Activated T-cell treated with anti-CD3 and anti-CD28 coated beads, Interleukin-2, amount 50 U/mL, for 24 hours (primary cell): ENCODE results near the gene PRMT7.

ENCODE experiments used
- DNase-seq: peaks from one replicate; pipeline ENCODE4 v3.0.0-alpha.2; 2020
- H3K27ac Mint-ChIP-seq: 2 replicates; pipeline ENCODE4 v1.8.0; 2020; ENCODE audit warnings: mild to moderate bottlenecking, mixed read lengths
- H3K27me3 Mint-ChIP-seq: 2 replicates; pipeline ENCODE4 v1.8.0; 2020; ENCODE audit warnings: mixed read lengths
- H3K36me3 Mint-ChIP-seq: 2 replicates; pipeline ENCODE4 v1.8.0; 2020; ENCODE audit warnings: low read depth, mixed read lengths
- H3K4me1 Mint-ChIP-seq: 2 replicates; pipeline ENCODE4 v1.8.0; 2020; ENCODE audit warnings: low read depth, mixed read lengths
- H3K4me3 Mint-ChIP-seq: 2 replicates; pipeline ENCODE4 v1.8.0; 2020; ENCODE audit warnings: mild to moderate bottlenecking, moderate library complexity, mixed read lengths
- H3K9me3 Mint-ChIP-seq: 2 replicates; pipeline ENCODE4 v1.8.0; 2020; ENCODE audit warnings: mixed read lengths

PRMT7 gene

DNA sequence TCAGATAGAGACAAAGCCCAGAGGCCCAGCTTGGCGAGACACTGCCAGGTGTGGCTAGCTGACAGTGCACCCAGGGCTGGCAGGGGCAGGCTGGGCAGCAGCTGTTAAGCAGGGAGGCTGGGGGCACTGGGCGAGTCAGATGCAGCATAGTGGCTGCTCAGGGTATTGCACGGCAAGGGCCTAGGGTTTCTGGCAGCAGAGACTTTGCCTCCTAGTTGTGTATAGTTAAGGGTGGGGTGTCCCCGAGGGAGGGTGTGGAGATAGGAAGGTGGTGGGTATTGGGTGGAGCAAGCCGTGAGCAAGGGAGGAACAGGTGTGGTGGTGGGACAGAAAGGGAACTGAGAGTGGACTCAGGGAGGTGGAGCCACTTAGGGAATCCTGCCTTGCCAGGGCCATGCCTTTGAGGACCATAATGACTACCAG is 71.5 kb downstream of the PRMT7 start:
- no peak overlapping the region for H3K27ac Mint-ChIP-seq
- no peaks in the 10 kb centered on the region for H3K36me3 Mint-ChIP-seq
- H3K27me3 Mint-ChIP-seq, result no peaks in the 10 kb centered on the region
- no peaks in the 10 kb centered on the region for H3K9me3 Mint-ChIP-seq
- no peak for DNase-seq
- no peak overlapping the region for H3K4me3 Mint-ChIP-seq
- peaks cover 15% of the 10 kb centered on the region for H3K4me1 Mint-ChIP-seq

DNA sequence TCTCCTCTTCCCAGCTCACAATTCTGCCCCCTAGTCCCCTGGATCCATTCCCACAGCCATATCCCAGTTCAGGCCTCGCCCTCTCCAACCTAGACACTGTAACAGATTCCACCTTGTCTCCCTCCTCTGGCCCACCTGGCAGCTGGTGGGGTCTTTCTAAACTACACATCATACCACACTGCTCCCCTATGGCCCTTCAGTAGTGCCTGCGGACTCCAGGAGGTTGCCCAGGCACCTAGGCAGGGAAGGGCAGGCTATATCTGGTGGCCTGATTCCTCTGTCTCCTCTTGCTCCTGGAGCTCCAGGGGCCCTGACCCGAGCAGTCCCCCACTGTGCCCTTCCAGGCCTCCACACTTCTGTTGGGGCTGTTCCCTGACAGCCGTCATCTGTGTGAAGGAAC is 73.0 kb downstream of the PRMT7 start:
- peaks cover 14% of the 10 kb centered on the region for H3K4me1 Mint-ChIP-seq
- no peaks in the 10 kb centered on the region for H3K27me3 Mint-ChIP-seq
- H3K36me3 Mint-ChIP-seq, result no peaks in the 10 kb centered on the region
- H3K4me3 Mint-ChIP-seq, result no peak overlapping the region
- no peak for DNase-seq
- H3K27ac Mint-ChIP-seq, result no peak overlapping the region
- no peaks in the 10 kb centered on the region for H3K9me3 Mint-ChIP-seq

DNA sequence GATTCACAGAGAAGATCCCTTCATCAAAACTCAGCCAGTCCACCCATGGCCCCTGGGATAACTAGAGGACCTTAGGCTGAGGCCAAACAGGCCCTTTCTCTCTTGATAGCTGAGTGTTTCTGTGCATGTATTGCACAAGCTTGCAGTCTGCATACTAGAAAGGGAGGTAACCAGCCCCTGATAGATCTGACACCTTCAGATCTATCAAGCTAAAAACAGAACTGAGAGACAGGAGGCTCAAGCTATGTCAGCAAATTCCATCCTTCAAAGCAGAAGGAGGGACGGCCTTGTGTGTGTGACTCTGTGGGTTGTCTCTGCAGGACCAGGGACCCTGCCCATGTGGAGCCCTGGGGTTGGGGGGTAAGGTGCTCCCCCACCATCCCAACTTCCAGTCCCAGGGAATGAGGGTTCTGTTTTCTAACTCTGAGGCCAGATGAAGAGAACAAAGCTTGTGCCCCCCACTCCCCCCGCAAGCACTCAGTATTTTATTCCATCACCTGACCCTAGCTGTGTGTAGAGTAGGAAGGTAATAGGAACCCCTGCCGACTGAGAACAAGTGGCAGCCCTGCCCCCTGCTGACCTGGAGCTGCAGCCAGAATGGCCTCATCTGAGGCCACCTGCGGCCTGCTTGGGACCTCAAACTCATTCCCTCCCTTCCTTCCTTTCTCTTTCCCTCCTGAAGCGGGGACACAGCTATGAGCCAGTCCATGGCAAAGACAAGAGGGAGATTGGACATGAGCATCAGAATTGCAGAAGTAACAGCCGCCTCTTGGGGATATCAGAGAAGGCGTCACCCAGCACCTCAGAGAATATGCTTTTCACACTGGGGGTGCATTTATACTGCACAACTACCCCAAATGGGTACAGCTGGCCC is 73.7 kb downstream of the PRMT7 start:
- no peaks in the 10 kb centered on the region for H3K36me3 Mint-ChIP-seq
- no peak for DNase-seq
- H3K4me3 Mint-ChIP-seq, result no peak overlapping the region
- H3K27me3 Mint-ChIP-seq, result no peaks in the 10 kb centered on the region
- no peak overlapping the region for H3K27ac Mint-ChIP-seq
- H3K4me1 Mint-ChIP-seq, result peaks cover 7% of the 10 kb centered on the region
- H3K9me3 Mint-ChIP-seq, result no peaks in the 10 kb centered on the region

DNA sequence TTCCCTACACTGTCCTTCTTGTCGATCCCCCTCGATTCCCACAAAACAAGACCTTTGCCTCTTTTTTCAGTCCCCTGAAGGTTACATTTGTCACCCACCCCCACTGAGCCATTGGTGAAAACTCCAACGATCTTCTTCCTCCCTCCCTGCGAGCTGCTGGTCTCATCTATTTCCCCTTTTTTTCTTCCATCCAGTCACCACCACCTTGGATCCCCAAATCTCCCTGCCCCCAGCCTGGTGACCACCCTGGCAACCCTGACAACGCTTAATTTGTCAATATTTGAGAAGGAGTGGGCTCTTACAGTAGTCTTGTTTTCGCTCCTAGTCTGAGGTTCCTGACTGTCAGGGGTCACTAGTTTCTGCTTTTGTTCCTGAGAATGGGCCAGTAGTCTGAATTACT is 74.6 kb downstream of the PRMT7 start:
- no peaks in the 10 kb centered on the region for H3K36me3 Mint-ChIP-seq
- H3K4me1 Mint-ChIP-seq, result peaks cover 2% of the 10 kb centered on the region
- H3K27me3 Mint-ChIP-seq, result no peaks in the 10 kb centered on the region
- H3K27ac Mint-ChIP-seq, result no peak overlapping the region
- no peak overlapping the region for H3K4me3 Mint-ChIP-seq
- H3K9me3 Mint-ChIP-seq, result no peaks in the 10 kb centered on the region
- no peak for DNase-seq

DNA sequence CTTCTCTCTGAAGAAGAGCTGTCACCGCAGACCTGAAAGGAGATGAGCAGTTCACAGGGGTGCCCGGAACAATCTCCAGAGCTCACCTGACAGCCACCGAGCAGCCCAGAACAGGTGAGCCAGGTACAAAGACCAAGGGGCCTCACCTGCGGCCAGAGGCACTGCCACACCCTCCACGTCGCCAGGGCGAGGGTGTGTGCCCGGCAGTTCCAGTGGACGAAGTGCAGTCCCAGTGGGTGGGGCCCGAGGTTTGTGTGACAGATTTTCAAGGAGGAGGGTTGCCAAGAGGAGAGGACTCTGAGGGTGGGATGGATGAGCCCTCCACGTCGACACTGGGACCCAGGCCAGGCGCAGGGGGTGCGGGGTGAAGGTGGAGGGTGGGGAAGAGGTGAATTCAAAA is 75.8 kb downstream of the PRMT7 start:
- no peak overlapping the region for H3K4me3 Mint-ChIP-seq
- H3K36me3 Mint-ChIP-seq, result no peaks in the 10 kb centered on the region
- peaks cover 2% of the 10 kb centered on the region for H3K4me1 Mint-ChIP-seq
- DNase-seq, result no peak
- no peaks in the 10 kb centered on the region for H3K9me3 Mint-ChIP-seq
- no peak overlapping the region for H3K27ac Mint-ChIP-seq
- H3K27me3 Mint-ChIP-seq, result no peaks in the 10 kb centered on the region

DNA sequence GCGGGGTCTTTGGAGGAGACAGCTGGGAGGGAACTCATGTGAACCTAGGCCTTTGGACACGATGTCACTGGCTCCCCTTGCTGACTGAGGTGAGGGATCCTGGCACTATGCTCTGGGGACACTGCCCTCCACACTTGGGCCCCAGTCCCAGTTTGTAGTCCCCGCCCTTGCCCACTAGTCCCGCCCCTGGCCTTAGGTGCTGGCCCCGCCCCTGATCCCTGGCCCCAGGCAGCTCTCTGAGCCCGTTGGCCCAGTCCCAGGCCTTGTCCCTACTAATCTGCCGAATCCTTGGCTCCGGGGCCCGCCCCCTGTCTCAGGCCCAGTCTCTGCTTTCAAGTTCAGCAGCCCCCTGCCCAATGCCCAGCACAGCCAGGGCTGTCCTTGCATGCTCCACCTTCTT is 76.5 kb downstream of the PRMT7 start:
- no peaks in the 10 kb centered on the region for H3K27me3 Mint-ChIP-seq
- DNase-seq, result no peak
- no peak overlapping the region for H3K4me3 Mint-ChIP-seq
- peaks cover 2% of the 10 kb centered on the region for H3K4me1 Mint-ChIP-seq
- H3K36me3 Mint-ChIP-seq, result no peaks in the 10 kb centered on the region
- no peak overlapping the region for H3K27ac Mint-ChIP-seq
- no peaks in the 10 kb centered on the region for H3K9me3 Mint-ChIP-seq

DNA sequence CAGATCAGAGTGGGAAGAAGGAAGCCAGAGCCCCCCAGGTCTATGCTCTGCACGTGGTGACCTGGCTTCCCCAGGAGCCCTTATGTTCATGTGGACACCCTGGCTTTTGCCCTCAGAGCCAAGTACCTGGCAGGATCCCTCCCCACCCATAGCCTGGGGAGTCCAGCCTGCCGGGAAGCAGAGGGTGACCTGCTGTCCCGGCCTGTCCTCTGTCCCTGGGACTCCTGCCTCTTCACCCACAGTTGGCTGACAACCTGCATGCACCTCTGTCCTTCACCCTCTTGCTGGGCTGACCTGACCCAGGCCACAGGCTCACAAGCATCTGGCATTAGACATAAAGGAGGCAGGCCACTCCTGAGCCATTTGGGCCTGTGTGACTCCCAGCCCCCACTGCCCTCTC is 77.3 kb downstream of the PRMT7 start:
- Mint-ChIP-seq H3K4me1 (peaks cover 2% of the 10 kb centered on the region), H3K27ac (no peak overlapping the region), H3K9me3 (no peaks in the 10 kb centered on the region), H3K36me3 (no peaks in the 10 kb centered on the region), H3K27me3 (no peaks in the 10 kb centered on the region), H3K4me3 (no peak overlapping the region)
- DNase-seq, result no peak

DNA sequence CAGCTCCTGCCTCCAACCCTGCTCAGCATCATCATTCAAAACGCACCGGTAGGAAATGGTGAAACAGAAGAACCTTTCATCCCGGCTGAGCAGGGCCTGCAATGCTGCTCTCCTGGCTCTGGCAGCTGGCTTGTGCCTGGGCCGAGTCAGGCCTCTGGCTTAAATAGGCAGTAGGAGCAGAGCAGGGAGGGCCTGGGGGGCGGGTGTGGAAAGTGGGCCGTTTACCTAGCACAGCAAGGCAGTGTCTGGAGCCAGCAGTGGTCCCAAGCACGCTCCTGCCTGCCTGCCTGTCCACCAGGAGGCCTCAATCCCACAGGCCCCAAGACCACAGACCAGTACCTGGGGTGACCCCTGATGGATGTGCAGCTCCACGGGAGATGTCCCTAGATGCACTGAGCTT is 78.2 kb downstream of the PRMT7 start:
- no peaks in the 10 kb centered on the region for H3K9me3 Mint-ChIP-seq
- no peak overlapping the region for H3K4me3 Mint-ChIP-seq
- peaks cover 2% of the 10 kb centered on the region for H3K4me1 Mint-ChIP-seq
- H3K27me3 Mint-ChIP-seq, result no peaks in the 10 kb centered on the region
- H3K27ac Mint-ChIP-seq, result no peak overlapping the region
- no peak for DNase-seq
- no peaks in the 10 kb centered on the region for H3K36me3 Mint-ChIP-seq

DNA sequence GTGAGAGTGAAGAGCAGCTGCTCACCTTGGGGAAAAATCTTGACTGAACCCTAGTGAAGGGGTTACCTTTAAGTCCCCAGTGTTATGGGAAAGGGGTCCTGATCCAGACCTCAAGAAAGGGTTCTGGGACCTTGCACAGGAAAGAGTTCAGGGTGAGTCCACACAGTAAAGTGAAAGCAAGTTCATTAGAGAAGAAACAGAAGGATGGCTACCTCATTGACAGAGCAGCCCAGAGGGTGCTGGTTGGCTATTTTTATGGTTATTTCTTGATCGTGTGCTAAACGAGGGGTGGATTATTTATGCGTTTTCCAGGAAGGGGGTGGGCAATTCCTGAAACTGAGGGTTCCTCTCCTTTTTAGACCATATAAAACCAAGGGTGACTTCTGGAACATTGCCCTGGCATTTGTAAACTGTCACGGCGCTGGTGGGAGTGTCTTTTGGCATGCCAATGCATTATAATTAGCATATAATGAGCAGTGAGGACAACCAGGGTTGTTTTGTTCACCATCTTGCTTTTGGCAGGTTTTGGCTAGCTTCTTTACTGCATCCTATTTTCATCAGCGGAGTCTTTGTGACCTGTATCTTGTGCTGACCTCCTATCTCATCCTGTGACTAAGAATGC is 79.0 kb downstream of the PRMT7 start:
- Mint-ChIP-seq H3K27ac (no peak overlapping the region), H3K9me3 (no peaks in the 10 kb centered on the region), H3K36me3 (no peaks in the 10 kb centered on the region), H3K4me3 (no peak overlapping the region), H3K4me1 (no peaks in the 10 kb centered on the region), H3K27me3 (no peaks in the 10 kb centered on the region)
- no peak for DNase-seq

DNA sequence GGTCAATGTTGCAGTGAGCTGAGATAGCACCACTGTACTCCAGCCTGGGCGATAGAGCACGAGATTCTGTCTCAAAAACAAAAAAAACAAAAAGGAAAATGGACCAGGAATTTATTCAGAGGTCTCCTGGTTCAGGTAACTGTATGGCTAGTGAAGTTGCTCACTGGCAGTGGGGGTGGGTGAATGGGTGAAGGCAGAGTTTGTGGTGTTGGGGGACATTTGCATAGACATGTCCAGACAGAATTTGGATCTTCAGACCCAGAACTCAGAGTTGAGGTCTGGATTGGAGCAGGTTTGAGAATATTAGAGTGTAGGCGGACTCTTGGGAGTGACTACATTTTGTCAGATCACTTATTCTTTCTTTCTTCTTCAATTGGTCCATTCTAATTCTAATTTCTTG is 82.5 kb downstream of the PRMT7 start:
- no peak for DNase-seq
- Mint-ChIP-seq H3K27me3 (no peaks in the 10 kb centered on the region), H3K4me1 (peaks cover 5% of the 10 kb centered on the region), H3K36me3 (no peaks in the 10 kb centered on the region), H3K4me3 (no peak overlapping the region), H3K27ac (no peak overlapping the region), H3K9me3 (no peaks in the 10 kb centered on the region)

DNA sequence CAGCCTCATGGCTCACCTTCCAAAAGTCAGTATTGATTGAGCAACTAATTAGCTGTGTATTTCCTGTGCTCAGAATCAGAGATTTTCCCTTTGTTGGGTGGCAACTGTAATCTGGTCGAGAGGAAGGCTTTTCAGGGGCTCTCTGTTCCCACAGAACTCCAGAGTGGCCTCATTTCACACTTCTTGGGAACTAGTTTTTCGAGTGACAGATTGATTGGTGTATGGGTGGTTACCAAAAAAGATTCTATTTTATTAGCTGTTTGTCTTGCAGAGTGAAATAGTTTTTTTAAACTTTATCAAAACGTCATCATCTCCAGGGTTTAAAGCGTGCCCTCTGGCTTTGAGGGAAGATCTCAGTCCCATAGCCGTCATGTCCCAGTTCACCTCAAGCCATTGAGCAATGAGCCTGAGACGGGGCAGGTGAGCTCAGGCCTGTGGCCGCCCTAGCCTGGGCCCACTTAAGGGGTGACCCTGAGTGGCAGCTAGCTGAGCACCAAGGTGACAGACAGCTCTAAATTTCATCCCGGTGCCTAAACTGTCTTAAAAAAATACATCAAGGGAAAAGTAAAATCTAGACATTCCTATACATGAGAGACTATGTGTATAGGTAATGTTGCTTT is 84.5 kb downstream of the PRMT7 start:
- H3K27me3 Mint-ChIP-seq, result no peaks in the 10 kb centered on the region
- DNase-seq, result no peak
- no peak overlapping the region for H3K4me3 Mint-ChIP-seq
- H3K36me3 Mint-ChIP-seq, result no peaks in the 10 kb centered on the region
- peaks cover 9% of the 10 kb centered on the region for H3K4me1 Mint-ChIP-seq
- no peak overlapping the region for H3K27ac Mint-ChIP-seq
- H3K9me3 Mint-ChIP-seq, result no peaks in the 10 kb centered on the region

DNA sequence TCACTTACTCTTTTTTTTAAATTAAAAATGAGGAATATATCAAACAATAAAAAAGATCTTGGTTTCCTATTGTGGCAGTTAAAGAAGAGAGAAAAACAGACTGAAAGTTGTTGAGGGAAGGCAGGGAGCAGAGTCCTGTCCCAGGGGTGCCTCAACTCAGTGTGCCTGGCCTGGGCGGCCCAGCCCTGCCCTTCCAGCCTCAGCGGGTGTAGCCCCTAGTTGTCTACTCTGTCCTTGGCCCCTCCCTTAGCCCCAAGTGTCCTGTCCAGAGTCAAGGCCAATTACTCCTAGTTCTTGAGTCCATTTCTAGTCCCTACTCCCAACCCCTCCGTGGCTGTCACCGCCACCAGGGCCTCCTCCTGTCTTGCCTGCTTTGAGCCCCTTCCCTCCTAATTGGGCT is 85.0 kb downstream of the PRMT7 start:
- Mint-ChIP-seq H3K36me3 (no peaks in the 10 kb centered on the region), H3K4me1 (peaks cover 14% of the 10 kb centered on the region), H3K4me3 (no peak overlapping the region), H3K27me3 (no peaks in the 10 kb centered on the region), H3K27ac (no peak overlapping the region), H3K9me3 (no peaks in the 10 kb centered on the region)
- no peak for DNase-seq

DNA sequence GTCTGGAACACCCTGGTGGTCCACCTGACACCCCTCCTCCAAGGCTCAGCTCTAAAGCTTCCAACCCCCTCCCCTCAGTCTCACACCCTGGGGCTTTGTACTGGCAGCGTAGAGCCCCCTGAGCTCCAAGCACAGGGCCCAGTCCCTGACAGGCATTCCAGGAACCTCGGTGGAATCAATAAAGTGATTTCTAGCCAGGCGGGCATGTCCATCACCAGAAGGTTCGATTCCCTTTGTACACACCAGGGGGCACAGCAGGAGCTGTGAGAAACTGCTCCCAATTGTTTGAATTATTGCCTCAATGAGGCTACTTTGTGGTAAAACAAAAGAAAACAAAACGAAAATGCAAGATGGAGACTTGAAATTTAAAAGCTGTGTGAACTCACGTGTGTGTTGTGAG is 85.7 kb downstream of the PRMT7 start:
- H3K27ac Mint-ChIP-seq, result peak overlapping the region; percentile 16
- H3K4me1 Mint-ChIP-seq, result peaks cover 21% of the 10 kb centered on the region
- DNase-seq, result peak; percentile 57
- no peaks in the 10 kb centered on the region for H3K27me3 Mint-ChIP-seq
- H3K9me3 Mint-ChIP-seq, result no peaks in the 10 kb centered on the region
- H3K4me3 Mint-ChIP-seq, result no peak overlapping the region
- H3K36me3 Mint-ChIP-seq, result no peaks in the 10 kb centered on the region

DNA sequence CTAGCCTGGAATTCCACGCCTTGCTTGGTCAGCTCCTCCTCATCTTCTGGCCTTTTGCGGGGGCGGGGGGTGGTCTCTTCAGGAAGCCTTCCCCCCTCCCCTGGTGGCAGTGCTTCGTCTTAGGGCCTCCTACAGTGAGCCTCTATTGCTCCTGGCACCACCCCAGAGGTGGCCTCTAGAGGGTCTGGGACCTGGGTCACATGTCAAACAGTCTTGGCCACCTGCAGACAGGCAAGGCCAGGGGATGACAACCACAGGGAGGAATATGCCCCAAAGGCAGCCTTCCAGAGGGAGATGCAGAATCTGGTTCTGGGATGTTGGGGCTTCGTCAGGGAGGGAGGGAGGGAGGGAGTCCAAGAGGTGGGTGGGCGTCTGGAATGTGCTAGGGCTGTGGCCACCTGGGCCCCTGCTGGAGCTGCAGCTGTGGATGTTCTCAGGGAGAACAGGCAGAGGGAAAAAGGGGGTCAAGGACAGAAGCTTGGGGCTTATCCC is 86.9 kb downstream of the PRMT7 start:
- peaks cover 26% of the 10 kb centered on the region for H3K4me1 Mint-ChIP-seq
- H3K36me3 Mint-ChIP-seq, result no peaks in the 10 kb centered on the region
- no peak for DNase-seq
- H3K4me3 Mint-ChIP-seq, result no peak overlapping the region
- no peak overlapping the region for H3K27ac Mint-ChIP-seq
- no peaks in the 10 kb centered on the region for H3K27me3 Mint-ChIP-seq
- H3K9me3 Mint-ChIP-seq, result no peaks in the 10 kb centered on the region

DNA sequence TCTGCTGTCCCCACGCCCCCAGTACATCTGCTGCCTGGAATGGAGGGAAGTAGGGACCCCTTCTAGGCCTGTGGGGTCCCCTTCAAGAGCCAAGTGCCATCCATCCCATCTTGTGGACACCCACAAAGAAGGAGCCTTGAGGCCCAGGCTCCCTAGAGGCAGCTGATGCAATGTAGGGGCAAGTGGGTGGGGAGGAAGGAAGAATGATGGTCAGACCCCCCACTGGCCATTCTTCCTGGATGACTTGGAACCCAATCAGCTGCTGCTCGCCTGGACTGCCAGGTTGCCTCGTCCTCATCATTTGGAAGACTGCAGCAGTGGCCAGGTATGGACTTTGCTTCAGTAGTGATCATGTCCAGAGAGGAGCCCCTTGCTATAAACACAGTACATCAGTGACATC is 88.6 kb downstream of the PRMT7 start:
- no peak overlapping the region for H3K4me3 Mint-ChIP-seq
- H3K9me3 Mint-ChIP-seq, result no peaks in the 10 kb centered on the region
- no peak for DNase-seq
- no peak overlapping the region for H3K27ac Mint-ChIP-seq
- no peaks in the 10 kb centered on the region for H3K27me3 Mint-ChIP-seq
- no peaks in the 10 kb centered on the region for H3K36me3 Mint-ChIP-seq
- peaks cover 26% of the 10 kb centered on the region for H3K4me1 Mint-ChIP-seq
